ENCODE results near the gene CCDC91.
"Not testable (repeated sequence)": the region's sequence is repeated elsewhere in the genome, so short reads cannot be mapped to it uniquely, and the experiment has no call there.

The CCDC91 gene

GRCh38 chr12:28479097-28479496 lies 288.8 kb downstream of the CCDC91 start:
- not testable (repeated sequence) for DNase-seq

GRCh38 chr12:28479683-28480082 lies 289.4 kb downstream of the CCDC91 start:
- no peak for DNase-seq

- DNase-seq, result no peak
Measured at GRCh38 chr12:28484156-28484555, 293.9 kb downstream of the CCDC91 start.

GRCh38 chr12:28486521-28486920 lies 296.3 kb downstream of the CCDC91 start:
- no peak for DNase-seq

DNA sequence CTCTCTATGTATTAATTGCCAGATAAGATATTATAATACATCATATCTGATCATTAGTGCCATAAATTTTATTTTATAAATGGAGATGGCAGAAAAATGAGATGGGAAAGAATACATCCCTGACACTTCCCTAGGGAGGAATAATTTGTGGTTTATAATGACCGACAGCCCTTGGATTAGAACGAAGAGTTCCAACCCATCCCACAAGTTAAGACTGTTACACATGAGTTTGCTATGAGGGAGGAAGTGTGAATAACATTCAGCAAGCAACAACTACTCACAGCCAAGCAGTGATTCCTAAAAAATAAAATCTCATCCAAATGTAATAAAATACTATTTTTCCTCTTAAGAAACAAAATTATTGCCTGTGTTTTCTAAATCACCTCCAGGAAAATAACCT lies 299.0 kb downstream of the CCDC91 start:
- no peak for DNase-seq

- DNase-seq, result peak; percentile 48
Measured at GRCh38 chr12:28497889-28498411, 307.7 kb downstream of the CCDC91 start.

- DNase-seq, result no peak
Measured at GRCh38 chr12:28498850-28499249, 308.6 kb downstream of the CCDC91 start.

DNA sequence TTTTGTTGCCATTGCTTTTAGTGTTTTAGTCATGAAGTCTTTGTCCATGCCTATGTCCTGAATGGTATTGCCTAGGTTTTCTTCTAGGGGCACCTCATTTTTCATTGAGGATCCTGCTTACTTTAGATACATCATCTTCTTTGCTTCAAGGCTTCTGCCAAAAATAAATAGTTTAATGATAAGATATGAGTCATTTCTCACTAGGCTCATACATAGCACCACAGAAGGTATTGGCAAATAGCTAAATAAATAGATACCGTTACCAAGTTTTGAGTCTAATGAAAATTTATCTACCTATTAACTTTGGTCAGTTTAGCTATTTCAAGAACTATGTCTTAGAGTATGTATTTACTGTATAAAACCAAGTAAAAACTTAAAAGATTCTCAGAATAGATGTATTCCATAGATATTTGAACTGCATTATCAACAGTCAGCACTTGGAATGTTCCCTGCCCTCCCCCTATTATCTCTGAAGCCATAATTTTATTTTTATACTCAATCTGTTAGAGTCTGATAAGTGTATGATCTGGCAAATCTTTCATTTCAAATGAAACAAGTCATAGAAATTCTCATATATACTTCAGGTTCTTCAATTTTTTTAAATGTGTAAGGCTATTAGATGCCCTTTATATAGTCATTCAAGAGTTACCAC lies 310.2 kb downstream of the CCDC91 start:
- no peak for DNase-seq

GRCh38 chr12:28506271-28506670 lies 316.0 kb downstream of the CCDC91 start:
- DNase-seq, result no peak

DNA sequence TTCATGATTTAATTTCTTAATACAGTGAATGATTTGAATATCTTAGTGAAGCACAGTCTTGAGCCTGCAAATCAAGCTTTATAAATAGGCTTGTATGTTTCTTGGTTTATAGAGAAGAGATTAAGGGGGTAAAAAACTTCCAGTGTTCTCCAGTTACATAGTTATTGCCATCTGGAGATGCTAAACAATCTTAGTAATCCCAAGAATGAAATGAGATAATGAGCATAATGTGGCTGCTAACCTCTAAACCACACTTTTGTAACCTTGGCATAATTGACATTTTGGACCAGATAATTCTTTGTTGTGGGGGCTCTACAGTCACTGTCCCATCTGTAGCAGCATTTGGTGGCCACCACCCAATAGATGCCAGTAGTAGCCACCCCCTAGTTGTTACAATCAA lies 316.8 kb downstream of the CCDC91 start:
- DNase-seq, result no peak

DNA sequence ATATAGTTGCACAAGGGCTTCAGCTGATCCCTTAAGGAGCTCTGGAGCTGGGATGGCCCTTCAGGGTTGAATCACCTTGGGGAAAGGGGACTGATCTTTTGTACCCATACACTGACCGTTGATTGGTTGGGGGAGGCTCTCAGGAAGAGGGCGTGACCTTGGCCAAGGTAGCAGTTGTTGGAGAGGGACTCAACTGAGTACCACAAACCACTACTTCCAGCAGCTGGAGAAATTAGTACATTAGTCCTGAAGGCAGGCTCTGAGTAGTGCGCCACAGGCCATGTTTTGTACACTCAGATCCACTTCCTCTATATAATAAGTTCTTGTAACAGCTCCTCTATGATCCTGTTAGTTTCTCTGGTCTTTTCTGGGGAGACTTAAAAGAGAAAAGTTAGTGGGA lies 317.6 kb downstream of the CCDC91 start:
- DNase-seq, result no peak

- no peak for DNase-seq
Measured at GRCh38 chr12:28512406-28512805, 322.1 kb downstream of the CCDC91 start.

GRCh38 chr12:28512876-28513275 lies 322.6 kb downstream of the CCDC91 start:
- DNase-seq, result no peak

- no peak for DNase-seq
Measured at GRCh38 chr12:28513983-28514382, 323.7 kb downstream of the CCDC91 start.

GRCh38 chr12:28517101-28517500 lies 326.8 kb downstream of the CCDC91 start:
- DNase-seq, result no peak

DNA sequence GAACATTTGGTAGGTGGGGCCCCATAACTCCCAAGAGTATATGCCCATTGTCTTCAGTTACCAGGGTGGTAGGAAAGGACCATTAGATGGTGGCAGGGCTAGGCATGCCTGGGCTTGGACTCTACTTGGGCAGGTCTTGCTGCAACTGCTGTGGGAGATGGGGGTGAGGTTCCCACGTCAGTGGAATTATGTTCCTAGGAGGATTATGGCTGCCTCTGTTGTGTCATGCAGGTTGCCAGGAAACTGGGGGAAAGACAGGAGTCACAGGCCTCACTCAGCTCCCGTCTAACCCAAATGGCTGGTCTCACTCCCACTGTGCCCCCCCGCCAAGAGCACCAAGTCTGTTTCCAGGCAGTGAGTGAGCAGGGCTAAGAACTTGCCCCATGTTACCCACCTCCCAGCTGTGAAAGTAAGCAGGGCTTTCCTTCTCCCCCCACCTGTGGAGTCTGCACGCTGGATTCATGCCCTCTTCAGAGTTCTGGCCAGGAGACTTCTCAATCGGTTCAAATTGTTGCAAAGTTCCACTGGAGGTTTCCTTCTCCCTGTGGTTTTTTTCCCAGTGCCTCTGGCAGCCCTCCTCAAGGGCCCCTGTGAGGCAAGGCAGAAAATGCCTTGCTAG lies 337.5 kb downstream of the CCDC91 start:
- no peak for DNase-seq

GRCh38 chr12:28535216-28535615 lies 345.0 kb downstream of the CCDC91 start:
- no peak for DNase-seq

DNA sequence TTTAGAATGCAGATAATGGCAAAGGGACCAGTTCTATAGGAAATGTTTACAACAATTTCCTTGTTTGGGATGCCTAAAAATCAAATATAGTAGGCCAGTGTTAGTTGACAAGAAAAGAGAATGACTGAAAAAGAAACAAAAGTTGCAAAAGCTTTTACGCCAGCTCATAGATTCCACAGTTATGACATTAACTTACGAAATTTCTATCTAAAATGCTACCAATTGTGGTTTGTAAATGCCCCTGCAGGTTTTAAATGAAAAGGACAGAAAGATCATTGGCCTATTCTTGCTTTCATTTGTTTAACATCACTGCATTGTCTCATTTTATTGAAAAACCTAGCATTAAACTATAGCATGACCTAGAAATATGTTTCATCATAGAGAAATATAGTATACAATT lies 345.8 kb downstream of the CCDC91 start:
- peak; percentile 57 for DNase-seq

DNA sequence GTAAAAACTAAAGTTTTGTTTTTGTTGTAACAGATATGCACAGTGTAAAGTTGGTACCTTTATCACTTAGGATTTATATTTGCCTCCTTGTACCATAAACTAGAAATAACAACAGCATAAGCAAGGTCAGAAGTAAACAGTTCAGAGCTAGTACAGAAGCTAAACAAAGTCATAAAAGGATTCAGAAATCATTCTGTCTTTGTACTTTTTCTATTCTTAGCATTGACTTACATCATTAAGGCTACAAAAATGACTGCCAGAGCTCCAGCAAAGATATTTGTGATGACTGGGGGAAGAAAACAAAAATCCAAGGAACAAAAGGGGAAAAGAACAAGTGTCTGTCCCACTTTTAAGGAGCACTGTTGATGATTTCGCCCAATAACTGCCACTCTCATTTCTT lies 347.2 kb downstream of the CCDC91 start:
- no peak for DNase-seq

GRCh38 chr12:28539691-28540323 lies 349.6 kb downstream of the CCDC91 start:
- no peak for DNase-seq

DNA sequence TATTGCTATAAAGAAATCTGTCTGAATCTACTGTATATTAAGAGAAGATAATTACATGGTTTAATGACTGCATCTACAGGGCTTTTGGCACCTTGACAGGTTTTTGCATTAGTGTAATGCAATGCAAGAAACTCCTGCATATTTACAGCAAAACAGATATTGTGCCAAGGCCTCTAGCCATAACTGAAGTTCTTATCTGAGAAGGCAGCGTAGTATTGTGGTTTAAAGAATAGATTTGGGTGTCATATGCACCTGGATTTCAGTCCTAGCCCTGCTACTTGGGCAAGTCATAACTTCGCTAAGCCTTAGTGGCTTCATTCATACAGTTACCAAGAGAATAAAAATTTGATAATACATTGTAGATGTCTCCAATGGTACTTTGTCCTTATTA lies 350.1 kb downstream of the CCDC91 start:
- no peak for DNase-seq

GRCh38 chr12:28543021-28543890 lies 353.0 kb downstream of the CCDC91 start:
- DNase-seq, result peak; percentile 28
